GM23338 (cell line): ENCODE results near the gene KLHDC8B. TPM values are rescaled to one million over a fixed set of nuclear protein-coding genes. Genes with fewer than 3 reads are reported as not detected.

Experiments used
- ATAC-seq: fragments of 200-7000 bp; cut with Tn5 transposase; 3 replicates; pipeline ENCODE4 v1.9.1; 2020
- DNase-seq: peaks from one replicate; pipeline ENCODE4 v3.0.0-alpha.2; 2015; ENCODE audit warnings: low spot score
- H2AFZ ChIP-seq: fragments of 200-600 bp; sonication (generic); 2 replicates; pipeline ENCODE4 v1.8.0; 2016; ENCODE audit warnings: antibody characterized with exemption, mild to moderate bottlenecking, moderate library complexity
- H3F3A ChIP-seq: fragments of 200-600 bp; sonication (generic); replicated peaks from 2 replicates; pipeline ENCODE4 v1.8.0; 2017; ENCODE audit warnings: antibody characterized with exemption, mixed run types, low read depth
- H3K27ac ChIP-seq: fragments of 200-600 bp; sonication (generic); 2 replicates; pipeline ENCODE4 v1.6.1; 2016; ENCODE audit warnings: low read depth
- H3K27me3 ChIP-seq: fragments of 200-600 bp; sonication (generic); 2 replicates; pipeline ENCODE4 v1.8.0; 2016; ENCODE audit warnings: mild to moderate bottlenecking, mixed run types, moderate library complexity; ENCODE audit not compliant: insufficient read depth
- H3K36me3 ChIP-seq: fragments of 200-600 bp; sonication (generic); 2 replicates; pipeline ENCODE4 v1.8.0; 2016; ENCODE audit warnings: mild to moderate bottlenecking; ENCODE audit not compliant: insufficient read depth
- H3K4me1 ChIP-seq: fragments of 200-600 bp; sonication (generic); 2 replicates; pipeline ENCODE4 v1.8.0; 2016; ENCODE audit warnings: mild to moderate bottlenecking, moderate library complexity; ENCODE audit not compliant: insufficient read depth
- H3K4me2 ChIP-seq: fragments of 200-600 bp; sonication (generic); 2 replicates; pipeline ENCODE4 v1.7.1; 2017; ENCODE audit warnings: mixed run types
- H3K4me3 ChIP-seq: fragments of 200-600 bp; sonication (generic); 2 replicates; pipeline ENCODE4 v1.6.1; 2016; ENCODE audit warnings: mixed run types
- H3K79me2 ChIP-seq: fragments of 200-600 bp; sonication (generic); replicated peaks from 2 replicates; pipeline ENCODE4 v1.8.0; 2017; ENCODE audit warnings: mild to moderate bottlenecking; ENCODE audit not compliant: insufficient read depth
- H3K9me2 ChIP-seq: fragments of 200-600 bp; sonication (generic); 2 replicates; pipeline ENCODE4 v1.8.0; 2017; ENCODE audit not compliant: insufficient read depth
- H4K20me1 ChIP-seq: fragments of 200-600 bp; sonication (generic); replicated peaks from 2 replicates; pipeline ENCODE4 v1.8.0; 2017; ENCODE audit warnings: mild to moderate bottlenecking; ENCODE audit not compliant: insufficient read depth
- H3K27ac Mint-ChIP-seq: 2 replicates; pipeline ENCODE4 v1.8.0; 2020; ENCODE audit warnings: inconsistent platforms, mild to moderate bottlenecking, moderate library complexity, mixed read lengths
- H3K27me3 Mint-ChIP-seq: 3 replicates; pipeline ENCODE4 v1.8.0; 2022; ENCODE audit warnings: low read depth, mild to moderate bottlenecking, moderate library complexity, mixed read lengths, inconsistent platforms; ENCODE audit not compliant: insufficient read depth, poor library complexity
- H3K36me3 Mint-ChIP-seq: 3 replicates; pipeline ENCODE4 v1.8.0; 2021; ENCODE audit warnings: low read depth, mild to moderate bottlenecking, inconsistent platforms, moderate library complexity, mixed read lengths
- H3K4me1 Mint-ChIP-seq: 3 replicates; pipeline ENCODE4 v1.8.0; 2020; ENCODE audit warnings: mild to moderate bottlenecking, inconsistent platforms, mixed read lengths
- H3K4me3 Mint-ChIP-seq: 3 replicates; pipeline ENCODE4 v1.8.0; 2021; ENCODE audit warnings: moderate library complexity, mild to moderate bottlenecking, inconsistent platforms, mixed read lengths
- H3K9me3 Mint-ChIP-seq: 3 replicates; pipeline ENCODE4 v1.8.0; 2020; ENCODE audit warnings: moderate library complexity, mild to moderate bottlenecking, inconsistent platforms, mixed read lengths
- CREB1 ChIP-seq: fragments of 250-450 bp; sonication (Bioruptor Pico); IDR thresholded peaks from 2 replicates; pipeline ENCODE4 v1.5.0; 2020; ENCODE audit warnings: low read depth, mild to moderate bottlenecking, moderate library complexity
- EZH2phosphoT487 ChIP-seq: fragments of 200-600 bp; sonication (generic); IDR thresholded peaks from one replicate; pipeline ENCODE4 v1.8.1; 2018; ENCODE audit warnings: antibody characterized with exemption; ENCODE audit not compliant: unreplicated experiment
- JUNB ChIP-seq: IDR thresholded peaks from one replicate; pipeline ENCODE4 v1.6.1; 2016; ENCODE audit warnings: antibody characterized with exemption; ENCODE audit not compliant: unreplicated experiment
- POLR2AphosphoS5 ChIP-seq: IDR thresholded peaks from 2 replicates; pipeline ENCODE4 v1.6.1; 2016; ENCODE audit warnings: antibody characterized with exemption, low read depth
- STAT1 ChIP-seq: IDR thresholded peaks from one replicate; pipeline ENCODE4 v1.6.1; 2016; ENCODE audit warnings: antibody characterized with exemption; ENCODE audit not compliant: unreplicated experiment
- ZNF331 ChIP-seq: fragments of 250-450 bp; sonication (Bioruptor Pico); IDR thresholded peaks from 2 replicates; pipeline ENCODE4 v1.5.0; 2020; ENCODE audit warnings: low read depth, mild to moderate bottlenecking, moderate library complexity
- polyA plus RNA-seq: library from polyadenylated mRNA; unstranded; fragments of >200 nt; fragmentation: Nextera tagmentation; extraction: Ambion mirVana; gene quantifications from 2 replicates; pipeline ENCODE4 v1.2.1, GENCODE V29; 2016
- total RNA-seq: library from RNA; depleted of rRNA; stranded (reverse); fragments of >200 nt; shearing (Covaris generic); gene quantifications from 2 replicates; pipeline ENCODE4 v1.2.3, GENCODE V29; 2014
- TF ChIP-seq, protein P1 (sequence below): IDR thresholded peaks from 2 replicates; pipeline ENCODE4 v1.6.1; 2016; ENCODE audit warnings: antibody characterized with exemption
- TF ChIP-seq, protein P2 (sequence below): IDR thresholded peaks from one replicate; pipeline ENCODE4 v1.6.1; 2018; ENCODE audit warnings: antibody characterized with exemption; ENCODE audit not compliant: unreplicated experiment
- TF ChIP-seq, protein P3 (sequence below), 2 experiments: fragments of 200-600 bp in 1 of 2; sonication (generic) in 1 of 2; conservative IDR thresholded peaks; 2 replicates each; pipeline versions ENCODE4 v1.5.1 to v1.6.1; 2016 to 2017; ENCODE audit warnings: antibody characterized with exemption in 2 of 2, low read depth in 2 of 2, mild to moderate bottlenecking in 2 of 2, moderate library complexity in 1 of 2

The KLHDC8B gene
- total and polyA plus RNA-seq, 2 experiments from 2014 or later, result 4.7 to 11.1 TPM

DNA sequence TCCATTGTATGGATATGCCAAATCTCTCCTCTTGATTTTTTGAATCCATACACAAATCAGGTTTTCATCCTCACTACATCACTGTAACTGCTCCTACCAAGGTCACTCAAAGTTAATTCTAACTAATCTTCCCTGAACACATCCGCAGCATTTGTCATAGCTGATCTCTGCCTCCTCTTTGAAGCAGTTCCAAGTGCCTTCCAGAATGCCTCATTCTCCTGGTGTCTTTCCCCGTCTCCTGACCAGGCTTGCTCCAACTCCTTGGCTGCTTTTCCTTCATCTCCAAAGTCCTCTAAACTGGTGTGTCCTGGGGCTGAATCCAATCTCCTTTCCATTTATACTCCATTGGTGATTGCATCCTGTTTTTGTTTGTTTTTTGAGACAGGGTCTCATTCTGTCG lies 26.8 kb downstream of the KLHDC8B start:
- peaks cover 11% of the 10 kb centered on the region for H3K9me3 Mint-ChIP-seq
- no peaks in the 10 kb centered on the region for H3K36me3 ChIP-seq
- H3K27ac ChIP-seq, result no peak overlapping the region
- H3K36me3 Mint-ChIP-seq, result no peaks in the 10 kb centered on the region
- H3K4me3 Mint-ChIP-seq, result no peak overlapping the region
- H3K27me3 ChIP-seq, result no peaks in the 10 kb centered on the region; the same call in 1 of the 2 replicates
- no peaks in the 10 kb centered on the region for H3K4me1 ChIP-seq
- H3F3A ChIP-seq, result no peaks in the 10 kb centered on the region
- no peak overlapping the region for H3K4me3 ChIP-seq
- ATAC-seq (no peak), DNase-seq (no peak)
- no peaks in the 10 kb centered on the region for H3K79me2 ChIP-seq
- peaks cover 5% of the 10 kb centered on the region for H3K27me3 Mint-ChIP-seq
- no peak overlapping the region for H2AFZ ChIP-seq
- H3K4me1 Mint-ChIP-seq, result no peaks in the 10 kb centered on the region
- H3K4me2 ChIP-seq, result no peak overlapping the region
- no peaks in the 10 kb centered on the region for H4K20me1 ChIP-seq
- no peak overlapping the region for H3K27ac Mint-ChIP-seq
- TF ChIP-seq EZH2phosphoT487 (no peak), POLR2AphosphoS5 (no peak), JUNB (no peak), CREB1 (CRISPR knock-in tag) (no peak)
- TF ChIP-seq, protein P1, sequence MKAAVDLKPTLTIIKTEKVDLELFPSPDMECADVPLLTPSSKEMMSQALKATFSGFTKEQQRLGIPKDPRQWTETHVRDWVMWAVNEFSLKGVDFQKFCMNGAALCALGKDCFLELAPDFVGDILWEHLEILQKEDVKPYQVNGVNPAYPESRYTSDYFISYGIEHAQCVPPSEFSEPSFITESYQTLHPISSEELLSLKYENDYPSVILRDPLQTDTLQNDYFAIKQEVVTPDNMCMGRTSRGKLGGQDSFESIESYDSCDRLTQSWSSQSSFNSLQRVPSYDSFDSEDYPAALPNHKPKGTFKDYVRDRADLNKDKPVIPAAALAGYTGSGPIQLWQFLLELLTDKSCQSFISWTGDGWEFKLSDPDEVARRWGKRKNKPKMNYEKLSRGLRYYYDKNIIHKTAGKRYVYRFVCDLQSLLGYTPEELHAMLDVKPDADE, result no peak
- TF ChIP-seq, protein P2, sequence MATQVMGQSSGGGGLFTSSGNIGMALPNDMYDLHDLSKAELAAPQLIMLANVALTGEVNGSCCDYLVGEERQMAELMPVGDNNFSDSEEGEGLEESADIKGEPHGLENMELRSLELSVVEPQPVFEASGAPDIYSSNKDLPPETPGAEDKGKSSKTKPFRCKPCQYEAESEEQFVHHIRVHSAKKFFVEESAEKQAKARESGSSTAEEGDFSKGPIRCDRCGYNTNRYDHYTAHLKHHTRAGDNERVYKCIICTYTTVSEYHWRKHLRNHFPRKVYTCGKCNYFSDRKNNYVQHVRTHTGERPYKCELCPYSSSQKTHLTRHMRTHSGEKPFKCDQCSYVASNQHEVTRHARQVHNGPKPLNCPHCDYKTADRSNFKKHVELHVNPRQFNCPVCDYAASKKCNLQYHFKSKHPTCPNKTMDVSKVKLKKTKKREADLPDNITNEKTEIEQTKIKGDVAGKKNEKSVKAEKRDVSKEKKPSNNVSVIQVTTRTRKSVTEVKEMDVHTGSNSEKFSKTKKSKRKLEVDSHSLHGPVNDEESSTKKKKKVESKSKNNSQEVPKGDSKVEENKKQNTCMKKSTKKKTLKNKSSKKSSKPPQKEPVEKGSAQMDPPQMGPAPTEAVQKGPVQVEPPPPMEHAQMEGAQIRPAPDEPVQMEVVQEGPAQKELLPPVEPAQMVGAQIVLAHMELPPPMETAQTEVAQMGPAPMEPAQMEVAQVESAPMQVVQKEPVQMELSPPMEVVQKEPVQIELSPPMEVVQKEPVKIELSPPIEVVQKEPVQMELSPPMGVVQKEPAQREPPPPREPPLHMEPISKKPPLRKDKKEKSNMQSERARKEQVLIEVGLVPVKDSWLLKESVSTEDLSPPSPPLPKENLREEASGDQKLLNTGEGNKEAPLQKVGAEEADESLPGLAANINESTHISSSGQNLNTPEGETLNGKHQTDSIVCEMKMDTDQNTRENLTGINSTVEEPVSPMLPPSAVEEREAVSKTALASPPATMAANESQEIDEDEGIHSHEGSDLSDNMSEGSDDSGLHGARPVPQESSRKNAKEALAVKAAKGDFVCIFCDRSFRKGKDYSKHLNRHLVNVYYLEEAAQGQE, result no peak
- TF ChIP-seq, protein P3, sequence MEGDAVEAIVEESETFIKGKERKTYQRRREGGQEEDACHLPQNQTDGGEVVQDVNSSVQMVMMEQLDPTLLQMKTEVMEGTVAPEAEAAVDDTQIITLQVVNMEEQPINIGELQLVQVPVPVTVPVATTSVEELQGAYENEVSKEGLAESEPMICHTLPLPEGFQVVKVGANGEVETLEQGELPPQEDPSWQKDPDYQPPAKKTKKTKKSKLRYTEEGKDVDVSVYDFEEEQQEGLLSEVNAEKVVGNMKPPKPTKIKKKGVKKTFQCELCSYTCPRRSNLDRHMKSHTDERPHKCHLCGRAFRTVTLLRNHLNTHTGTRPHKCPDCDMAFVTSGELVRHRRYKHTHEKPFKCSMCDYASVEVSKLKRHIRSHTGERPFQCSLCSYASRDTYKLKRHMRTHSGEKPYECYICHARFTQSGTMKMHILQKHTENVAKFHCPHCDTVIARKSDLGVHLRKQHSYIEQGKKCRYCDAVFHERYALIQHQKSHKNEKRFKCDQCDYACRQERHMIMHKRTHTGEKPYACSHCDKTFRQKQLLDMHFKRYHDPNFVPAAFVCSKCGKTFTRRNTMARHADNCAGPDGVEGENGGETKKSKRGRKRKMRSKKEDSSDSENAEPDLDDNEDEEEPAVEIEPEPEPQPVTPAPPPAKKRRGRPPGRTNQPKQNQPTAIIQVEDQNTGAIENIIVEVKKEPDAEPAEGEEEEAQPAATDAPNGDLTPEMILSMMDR (conservative IDR thresholded peaks at IDR 0.05; ENCODE audit: low read depth in 2 of 2), result no peak
- H3K9me2 ChIP-seq, result no peaks in the 10 kb centered on the region

DNA sequence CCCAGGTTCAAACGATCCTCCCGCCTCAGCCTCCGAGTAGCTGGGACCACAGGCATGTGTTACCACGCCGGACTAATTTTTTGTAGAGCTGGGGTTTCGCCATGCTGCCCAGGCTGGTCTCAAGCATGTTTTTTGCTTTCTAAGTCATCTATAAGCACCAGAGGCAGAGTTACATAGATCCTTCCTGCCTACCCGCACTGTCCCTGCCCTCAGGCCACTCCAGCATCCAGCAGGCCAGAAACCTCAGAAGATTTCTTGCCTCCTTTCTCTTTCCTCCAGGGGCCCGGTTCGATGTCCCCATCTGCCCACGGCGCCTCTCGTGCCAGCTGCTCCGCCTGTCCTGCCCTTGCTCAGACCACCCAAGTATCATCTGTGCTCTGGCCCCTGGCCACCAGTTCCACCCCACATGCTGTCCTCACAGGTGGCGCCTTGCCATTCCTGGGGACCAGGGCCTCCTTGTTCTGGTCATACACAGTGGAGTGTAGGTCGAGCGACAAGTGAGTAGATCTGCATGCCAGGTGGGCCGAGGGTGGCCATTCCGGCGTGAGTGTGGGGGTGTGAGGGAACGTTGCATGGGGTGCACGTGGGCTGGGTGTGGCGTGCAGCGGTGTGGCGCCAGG lies 27.3 kb downstream of the KLHDC8B start:
- peak overlapping the region; percentile 66; the same call in 1 of the 2 replicates for H2AFZ ChIP-seq
- H3K36me3 ChIP-seq, result no peaks in the 10 kb centered on the region
- TF ChIP-seq, protein P1, result no peak
- TF ChIP-seq STAT1 (no peak), ZNF331 (no peak)
- TF ChIP-seq, protein P2, result no peak
- TF ChIP-seq, protein P3 (conservative IDR thresholded peaks at IDR 0.05; ENCODE audit: low read depth in 2 of 2), result no peak

More for the DNA sequence above, 27.3 kb downstream of the KLHDC8B start:
- Mint-ChIP-seq H3K4me3 (no peak overlapping the region), H3K27me3 (peaks cover 5% of the 10 kb centered on the region), H3K9me3 (peaks cover 9% of the 10 kb centered on the region), H3K36me3 (no peaks in the 10 kb centered on the region), H3K27ac (no peak overlapping the region), H3K4me1 (no peaks in the 10 kb centered on the region)
- H3K4me3 ChIP-seq, result no peak overlapping the region
- H3K4me2 ChIP-seq, result no peak overlapping the region; the same call in 1 of the 2 replicates
- DNase-seq (no peak), ATAC-seq (no peak)
- no peaks in the 10 kb centered on the region for H3K4me1 ChIP-seq
- no peak overlapping the region for H3K27ac ChIP-seq
- H3K79me2 ChIP-seq, result no peaks in the 10 kb centered on the region
- H4K20me1 ChIP-seq, result no peaks in the 10 kb centered on the region
- H3K27me3 ChIP-seq, result no peaks in the 10 kb centered on the region; the same call in 1 of the 2 replicates
- H3K9me2 ChIP-seq, result no peaks in the 10 kb centered on the region
- H3F3A ChIP-seq, result no peaks in the 10 kb centered on the region
